ENCODE data around the gene F9.

F9 gene

DNA sequence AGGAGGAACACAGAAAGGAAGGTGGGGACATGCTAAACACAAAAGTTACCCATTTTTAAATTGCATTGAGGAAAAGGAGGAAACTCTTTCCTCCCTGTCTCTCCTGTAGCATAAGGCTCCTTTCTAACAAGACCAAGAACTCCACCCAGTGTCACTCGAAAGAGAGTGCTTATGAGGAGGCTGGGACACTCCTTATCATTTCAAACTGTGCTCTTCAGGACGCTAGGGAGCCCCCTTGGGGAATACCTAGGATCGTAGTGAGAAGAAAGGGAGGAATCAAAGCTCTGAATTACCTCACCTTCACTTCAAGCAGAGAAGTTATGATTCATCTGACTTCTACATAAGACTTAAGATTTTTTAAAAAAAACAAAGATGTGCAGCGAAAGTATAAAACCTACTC lies 65.5 kb downstream of the F9 start:
- no peaks in the 10 kb centered on the region for H3K9me3 ChIP-seq (ENCODE audit: control insufficient read depth, low read length)
- H3K36me3 ChIP-seq (ENCODE audit: control insufficient read depth, insufficient read depth, low read length): no peaks in the 10 kb centered on the region
- H3K27ac ChIP-seq (ENCODE audit: low read depth, low read length, severe bottlenecking): no peak overlapping the region
- no CpG with 5 or more reads among the region's 4 CpGs for WGBS, 2 experiments (ENCODE audit: insufficient coverage in 2 of 2)
- H3K4me1 ChIP-seq (ENCODE audit: control insufficient read depth, insufficient read depth, low read length, poor library complexity, severe bottlenecking): no peaks in the 10 kb centered on the region
- no peak overlapping the region for H3K4me3 ChIP-seq (ENCODE audit: extremely low read depth, insufficient read depth, low read length, poor library complexity, severe bottlenecking)

DNA sequence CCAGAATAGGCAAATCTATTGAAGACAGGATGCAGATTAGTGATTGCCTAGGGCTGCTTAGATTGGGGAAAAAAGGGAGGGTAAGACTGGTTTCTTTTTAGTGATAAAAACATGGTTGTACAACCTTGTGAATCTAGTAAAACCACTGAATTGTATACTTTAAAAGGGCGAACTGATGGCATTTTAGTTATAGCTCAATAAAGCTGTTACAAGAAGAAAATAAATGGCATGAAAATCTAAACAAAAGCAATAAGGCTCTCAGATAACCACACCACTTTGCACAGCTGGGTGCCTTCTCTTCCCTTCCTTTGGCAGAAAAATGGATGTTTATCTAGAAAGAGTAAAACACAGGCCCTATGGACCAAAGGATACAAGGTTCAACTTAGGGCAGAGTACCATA lies 69.6 kb downstream of the F9 start:
- no CpG with 5 or more reads among the region's 1 CpG for WGBS, 2 experiments (ENCODE audit: insufficient coverage in 2 of 2)
- no peak overlapping the region for H3K27ac ChIP-seq (ENCODE audit: low read depth, low read length, severe bottlenecking)
- no peaks in the 10 kb centered on the region for H3K36me3 ChIP-seq (ENCODE audit: control insufficient read depth, insufficient read depth, low read length)
- H3K4me3 ChIP-seq (ENCODE audit: extremely low read depth, insufficient read depth, low read length, poor library complexity, severe bottlenecking): no peak overlapping the region
- H3K4me1 ChIP-seq (ENCODE audit: control insufficient read depth, insufficient read depth, low read length, poor library complexity, severe bottlenecking): no peaks in the 10 kb centered on the region
- no peaks in the 10 kb centered on the region for H3K9me3 ChIP-seq (ENCODE audit: control insufficient read depth, low read length)

All from mesodermal cell (in vitro differentiated cells).